Karpas-422 (cell line): Measurements from ENCODE around the gene INTS6. TPM values are rescaled to one million over a fixed set of nuclear protein-coding genes. Genes with fewer than 3 reads are reported as not detected.

ENCODE experiments used
- DNase-seq: peaks from one replicate; pipeline ENCODE4 v3.0.0-alpha.2; 2015
- H2AFZ ChIP-seq: fragments of 200-600 bp; sonication (generic); 2 replicates; pipeline ENCODE4 v1.6.1; 2014; ENCODE audit warnings: antibody characterized with exemption, low read length, mixed read lengths
- H3K27ac ChIP-seq: fragments of 200-600 bp; sonication (generic); 2 replicates; pipeline ENCODE4 v1.5.1; 2014; ENCODE audit warnings: mild to moderate bottlenecking, low read length, moderate library complexity
- H3K27me3 ChIP-seq: fragments of 200-600 bp; sonication (generic); 2 replicates; pipeline ENCODE4 v1.6.1; 2014; ENCODE audit warnings: low read length, mixed read lengths
- H3K36me3 ChIP-seq: fragments of 200-600 bp; sonication (generic); 2 replicates; pipeline ENCODE4 v1.6.1; 2014; ENCODE audit warnings: low read length, mixed read lengths; ENCODE audit not compliant: insufficient read depth
- H3K4me1 ChIP-seq: fragments of 200-600 bp; sonication (generic); 2 replicates; pipeline ENCODE4 v1.6.1; 2014; ENCODE audit warnings: mild to moderate bottlenecking, low read length, mixed read lengths
- H3K4me2 ChIP-seq: fragments of 200-600 bp; sonication (generic); 2 replicates; pipeline ENCODE4 v1.6.1; 2014; ENCODE audit warnings: low read length, low read depth, mild to moderate bottlenecking; ENCODE audit not compliant: poor library complexity, severe bottlenecking
- H3K4me3 ChIP-seq: fragments of 200-600 bp; sonication (generic); 2 replicates; pipeline ENCODE4 v1.5.1; 2014; ENCODE audit warnings: mild to moderate bottlenecking, antibody characterized with exemption, low read length, mixed read lengths
- H3K79me2 ChIP-seq: fragments of 200-600 bp; sonication (generic); 2 replicates; pipeline ENCODE4 v1.6.1; 2014; ENCODE audit warnings: mild to moderate bottlenecking, low read length, mixed read lengths
- H3K9ac ChIP-seq: fragments of 200-600 bp; sonication (generic); 2 replicates; pipeline ENCODE4 v1.6.0; 2014; ENCODE audit warnings: low read length
- H3K9me2 ChIP-seq: fragments of 200-600 bp; sonication (generic), shearing (Covaris generic); replicated peaks from 2 replicates; pipeline ENCODE4 v1.6.0; 2014; ENCODE audit warnings: mild to moderate bottlenecking, low read length, moderate library complexity; ENCODE audit not compliant: insufficient read depth
- H3K9me3 ChIP-seq: fragments of 300-700, 200-600 bp; sonication (generic); 2 replicates; pipeline ENCODE4 v1.6.1; 2014; ENCODE audit warnings: low read length, mixed read lengths
- H4K20me1 ChIP-seq: fragments of 200-600 bp; sonication (generic); 2 replicates; pipeline ENCODE4 v1.6.1; 2014; ENCODE audit warnings: mild to moderate bottlenecking, antibody characterized with exemption, low read length, low read depth; ENCODE audit not compliant: insufficient read depth
- total RNA-seq: library from RNA; depleted of rRNA; stranded (reverse); fragments of >200 nt; shearing (Covaris generic); gene quantifications from 2 replicates; pipeline ENCODE4 v1.2.3, GENCODE V29; 2014; ENCODE audit warnings: low replicate concordance

Gene INTS6
- total RNA-seq, 1 experiment from 2014 or later, result 86.2 TPM

GRCh38 chr13:51494156-51494555 is 41.3 kb upstream of the INTS6 start:
- Histone ChIP-seq H3K9me2 (no peaks in the 10 kb centered on the region), H3K79me2 (no peaks in the 10 kb centered on the region), H2AFZ (no peak overlapping the region), H3K27me3 (no peaks in the 10 kb centered on the region), H3K27ac (no peak overlapping the region), H4K20me1 (no peaks in the 10 kb centered on the region), H3K4me3 (no peak overlapping the region), H3K4me1 (no peaks in the 10 kb centered on the region), H3K9ac (no peak overlapping the region), H3K36me3 (no peaks in the 10 kb centered on the region), H3K4me2 (no peak overlapping the region), H3K9me3 (no peaks in the 10 kb centered on the region)
- DNase-seq, result no peak

GRCh38 chr13:51488212-51488611 is 35.4 kb upstream of the INTS6 start:
- Histone ChIP-seq H3K9me3 (no peaks in the 10 kb centered on the region), H3K36me3 (no peaks in the 10 kb centered on the region), H3K27me3 (no peaks in the 10 kb centered on the region), H3K4me2 (no peak overlapping the region), H4K20me1 (no peaks in the 10 kb centered on the region), H3K4me1 (peaks cover 7% of the 10 kb centered on the region), H3K9me2 (no peaks in the 10 kb centered on the region), H3K4me3 (no peak overlapping the region), H3K27ac (no peak overlapping the region), H3K79me2 (no peaks in the 10 kb centered on the region), H2AFZ (no peak overlapping the region), H3K9ac (no peak overlapping the region)
- DNase-seq, result no peak

GRCh38 chr13:51481656-51482055 is 28.8 kb upstream of the INTS6 start:
- Histone ChIP-seq H3K4me2 (no peak overlapping the region), H2AFZ (no peak overlapping the region), H3K9ac (no peak overlapping the region), H3K4me1 (no peaks in the 10 kb centered on the region), H3K9me3 (no peaks in the 10 kb centered on the region), H3K36me3 (no peaks in the 10 kb centered on the region), H3K79me2 (no peaks in the 10 kb centered on the region), H3K27me3 (no peaks in the 10 kb centered on the region), H3K27ac (no peak overlapping the region), H3K9me2 (no peaks in the 10 kb centered on the region), H4K20me1 (no peaks in the 10 kb centered on the region), H3K4me3 (no peak overlapping the region)
- DNase-seq, result no peak

- Histone ChIP-seq H3K4me2 (no peak overlapping the region), H3K9me3 (no peaks in the 10 kb centered on the region), H3K4me1 (no peaks in the 10 kb centered on the region), H4K20me1 (no peaks in the 10 kb centered on the region), H3K9me2 (no peaks in the 10 kb centered on the region), H3K27me3 (no peaks in the 10 kb centered on the region), H3K27ac (no peak overlapping the region), H3K9ac (no peak overlapping the region), H3K4me3 (no peak overlapping the region), H2AFZ (no peak overlapping the region), H3K79me2 (no peaks in the 10 kb centered on the region), H3K36me3 (no peaks in the 10 kb centered on the region)
- DNase-seq, result no peak
Measured at GRCh38 chr13:51479199-51479523, 26.3 kb upstream of the INTS6 start.

- Histone ChIP-seq H2AFZ (no peak overlapping the region), H3K27me3 (no peaks in the 10 kb centered on the region), H3K4me1 (no peaks in the 10 kb centered on the region), H4K20me1 (no peaks in the 10 kb centered on the region), H3K9me3 (no peaks in the 10 kb centered on the region), H3K4me2 (no peak overlapping the region), H3K9ac (no peak overlapping the region), H3K4me3 (no peak overlapping the region), H3K9me2 (no peaks in the 10 kb centered on the region), H3K79me2 (no peaks in the 10 kb centered on the region), H3K27ac (no peak overlapping the region), H3K36me3 (no peaks in the 10 kb centered on the region)
- no peak for DNase-seq
Measured at GRCh38 chr13:51478418-51479198, 25.8 kb upstream of the INTS6 start.

- H3K27me3 ChIP-seq, result no peaks in the 10 kb centered on the region
- no peaks in the 10 kb centered on the region for H3K36me3 ChIP-seq
- H3K9me2 ChIP-seq, result no peaks in the 10 kb centered on the region
- DNase-seq, result peak; percentile 10
- no peak overlapping the region for H3K27ac ChIP-seq
- no peak overlapping the region for H2AFZ ChIP-seq
- no peaks in the 10 kb centered on the region for H4K20me1 ChIP-seq
- no peak overlapping the region for H3K4me3 ChIP-seq
- no peaks in the 10 kb centered on the region for H3K9me3 ChIP-seq
- H3K4me2 ChIP-seq, result no peak overlapping the region
- H3K9ac ChIP-seq, result no peak overlapping the region
- H3K79me2 ChIP-seq, result no peaks in the 10 kb centered on the region
- no peaks in the 10 kb centered on the region for H3K4me1 ChIP-seq
Measured at GRCh38 chr13:51477653-51478324, 25.0 kb upstream of the INTS6 start.

- no peaks in the 10 kb centered on the region for H3K79me2 ChIP-seq
- H3K9me3 ChIP-seq, result no peaks in the 10 kb centered on the region
- H3K36me3 ChIP-seq, result no peaks in the 10 kb centered on the region
- no peak overlapping the region for H3K4me2 ChIP-seq
- H4K20me1 ChIP-seq, result no peaks in the 10 kb centered on the region
- no peak overlapping the region for H3K27ac ChIP-seq
- no peak overlapping the region for H3K4me3 ChIP-seq
- H3K9me2 ChIP-seq, result no peaks in the 10 kb centered on the region
- DNase-seq, result no peak
- no peak overlapping the region for H3K9ac ChIP-seq
- H2AFZ ChIP-seq, result no peak overlapping the region
- no peaks in the 10 kb centered on the region for H3K27me3 ChIP-seq
- H3K4me1 ChIP-seq, result no peaks in the 10 kb centered on the region
Measured at GRCh38 chr13:51477149-51477548, 24.3 kb upstream of the INTS6 start.

- Histone ChIP-seq H3K27ac (no peak overlapping the region), H3K9ac (no peak overlapping the region), H2AFZ (no peak overlapping the region), H3K4me1 (no peaks in the 10 kb centered on the region), H3K4me2 (no peak overlapping the region), H3K27me3 (no peaks in the 10 kb centered on the region), H3K36me3 (no peaks in the 10 kb centered on the region), H3K9me2 (no peaks in the 10 kb centered on the region), H3K79me2 (no peaks in the 10 kb centered on the region), H3K9me3 (no peaks in the 10 kb centered on the region), H3K4me3 (no peak overlapping the region), H4K20me1 (no peaks in the 10 kb centered on the region)
- no peak for DNase-seq
Measured at GRCh38 chr13:51475727-51476501, 23.1 kb upstream of the INTS6 start.
